SK-N-SH (cell line): ENCODE results near the gene SCN4B. TPM values are rescaled to one million over a fixed set of nuclear protein-coding genes. Genes with fewer than 3 reads are reported as not detected.

Source experiments
- CTCF ChIA-PET: fragments of 300-600, 350-600 bp; formaldehyde crosslinking; extraction: SDS; loops from one replicate; lab custom pipeline; 2021; lab: Yijun Ruan, JAX
- POLR2A ChIA-PET: fragments of 350-600 bp; sonication (Branson Sonifier 250); formaldehyde crosslinking; extraction: SDS; loops from one replicate; lab custom pipeline; 2020; ENCODE audit warnings: antibody characterized with exemption, inconsistent platforms; lab: Yijun Ruan, JAX
- DNase-seq: peaks from one replicate; pipeline ENCODE4 v3.0.0; 2012
- H2AFZ ChIP-seq: fragments of 200-600 bp; sonication (generic); 2 replicates; pipeline ENCODE4 v1.8.1; 2016; ENCODE audit warnings: antibody characterized with exemption, mild to moderate bottlenecking, low read depth
- H3F3A ChIP-seq: fragments of 200-600 bp; sonication (generic); replicated peaks from 2 replicates; pipeline ENCODE3; 2016; ENCODE audit warnings: antibody characterized with exemption, mild to moderate bottlenecking; ENCODE audit not compliant: insufficient read depth
- H3K27ac ChIP-seq, 2 experiments: fragments of 200-500 bp in 1 of 2; fragments of 200-600 bp in 1 of 2; sonication (Bioruptor generic) in 1 of 2; sonication (generic), shearing (Covaris generic) in 1 of 2; 2 replicates each; pipeline versions ENCODE4 v1.5.1 to v1.6.1; 2014 to 2016; ENCODE audit warnings: low read depth in 2 of 2, inconsistent platforms in 1 of 2, low read length in 1 of 2, mild to moderate bottlenecking in 1 of 2, mixed read lengths in 1 of 2
- H3K27me3 ChIP-seq: fragments of 200-600 bp; sonication (generic), shearing (Covaris generic); 2 replicates; pipeline ENCODE4 v1.6.1; 2016; ENCODE audit warnings: mixed run types; ENCODE audit not compliant: insufficient read depth
- H3K36me3 ChIP-seq, 2 experiments: fragments of 200-500 bp in 1 of 2; fragments of 200-600 bp in 1 of 2; sonication (Bioruptor generic) in 1 of 2; sonication (generic) in 1 of 2; replicated peaks in 1 of 2; 2 replicates each; pipeline versions ENCODE3 to v1.5.1; 2014 to 2016; ENCODE audit warnings: low read length in 1 of 2, mild to moderate bottlenecking in 1 of 2; ENCODE audit not compliant: insufficient read depth in 2 of 2, control insufficient read depth in 1 of 2
- H3K4me1 ChIP-seq, 2 experiments: fragments of 200-500 bp in 1 of 2; fragments of 200-600 bp in 1 of 2; sonication (Bioruptor generic) in 1 of 2; sonication (generic), shearing (Covaris generic) in 1 of 2; 2 replicates each; pipeline versions ENCODE4 v1.5.1 to v1.6.1; 2014 to 2016; ENCODE audit warnings: low read depth in 1 of 2, low read length in 1 of 2, mixed run types in 1 of 2; ENCODE audit not compliant: insufficient read depth in 2 of 2, control insufficient read depth in 1 of 2
- H3K4me2 ChIP-seq: fragments of 200-600 bp; sonication (generic), shearing (Covaris generic); 2 replicates; pipeline ENCODE4 v1.6.1; 2017; ENCODE audit warnings: mixed run types
- H3K4me3 ChIP-seq, 2 experiments: fragments of 200-500 bp in 1 of 2; fragments of 200-600 bp in 1 of 2; sonication (Bioruptor generic) in 1 of 2; sonication (generic), shearing (Covaris generic) in 1 of 2; 2 replicates each; pipeline versions ENCODE4 v1.5.1 to v1.8.1; 2014 to 2016; ENCODE audit warnings: low read depth in 2 of 2, inconsistent platforms in 1 of 2, low read length in 1 of 2, mild to moderate bottlenecking in 1 of 2, mixed read lengths in 1 of 2, moderate library complexity in 1 of 2
- H3K79me2 ChIP-seq: fragments of 200-600 bp; sonication (generic); 2 replicates; pipeline ENCODE4 v1.8.1; 2017; ENCODE audit warnings: mild to moderate bottlenecking; ENCODE audit not compliant: insufficient read depth
- H3K9ac ChIP-seq: fragments of 200-600 bp; sonication (generic); 2 replicates; pipeline ENCODE4 v1.6.1; 2017; ENCODE audit warnings: mixed run types
- H3K9me2 ChIP-seq: fragments of 200-600 bp; sonication (generic); 2 replicates; pipeline ENCODE4 v1.6.1; 2017; ENCODE audit warnings: mixed run types
- H3K9me3 ChIP-seq: fragments of 200-600 bp; sonication (generic); 2 replicates; pipeline ENCODE4 v1.6.1; 2017; ENCODE audit warnings: mixed run types, mild to moderate bottlenecking, moderate library complexity
- H4K20me1 ChIP-seq: fragments of 200-600 bp; sonication (generic); 2 replicates; pipeline ENCODE4 v1.6.1; 2017; ENCODE audit warnings: mild to moderate bottlenecking, mixed run types; ENCODE audit not compliant: insufficient read depth
- CTCF ChIP-seq: fragments of 200-600 bp; sonication (generic); IDR thresholded peaks from 2 replicates; pipeline ENCODE4 v1.6.1; 2017; ENCODE audit warnings: antibody characterized with exemption, mild to moderate bottlenecking, moderate library complexity
- EZH2phosphoT487 ChIP-seq: fragments of 200-600 bp; sonication (generic); IDR thresholded peaks from 2 replicates; pipeline ENCODE4 v1.6.1; 2017; ENCODE audit warnings: low read depth, mixed run types, mild to moderate bottlenecking, antibody characterized with exemption, moderate library complexity, borderline replicate concordance
- FOSL2 ChIP-seq: IDR thresholded peaks from 2 replicates; pipeline ENCODE4 v1.4.0; 2012; ENCODE audit warnings: low read depth, mild to moderate bottlenecking, moderate library complexity, borderline replicate concordance
- FOXM1 ChIP-seq: IDR thresholded peaks from 2 replicates; pipeline ENCODE4 v1.4.0; 2012; ENCODE audit warnings: low read depth, mild to moderate bottlenecking
- GATA2 ChIP-seq: sonication (generic); formaldehyde crosslinking; IDR thresholded peaks from 2 replicates; pipeline ENCODE4 v1.5.0; 2020; ENCODE audit warnings: mild to moderate bottlenecking, missing genetic modification reagents
- IRF3 ChIP-seq: fragments of 150-350 bp; IDR thresholded peaks from 2 replicates; pipeline ENCODE4 v1.6.1; 2016; ENCODE audit warnings: mild to moderate bottlenecking, low read depth, low read length
- SIN3A ChIP-seq: IDR thresholded peaks from 2 replicates; pipeline ENCODE4 v1.6.1; 2012; ENCODE audit warnings: low read depth, mild to moderate bottlenecking, low read length, moderate library complexity, borderline replicate concordance
- SMC3 ChIP-seq: IDR thresholded peaks from 2 replicates; pipeline ENCODE4 v1.6.1; 2012; ENCODE audit warnings: low read depth, low read length, improper control_type of control experiment
- USF1 ChIP-seq: IDR thresholded peaks from 2 replicates; pipeline ENCODE4 v1.4.0; 2012; ENCODE audit warnings: low read depth, borderline replicate concordance
- WGBS: methylation state at CpG from one replicate; pipeline ENCODE4 v1.1.6; 2017; ENCODE audit warnings: low lambda C conversion rate; 5-methylcytosine and 5-hydroxymethylcytosine counted together
- polyA plus RNA-seq, 3 experiments: library from polyadenylated mRNA; depleted of rRNA; stranded (reverse); fragments of >200 nt; gene quantifications; 2 replicates each; pipeline ENCODE4 v1.2.3, GENCODE V29; 2012
- TF ChIP-seq, protein P1 (sequence below): fragments of 150-350 bp; IDR thresholded peaks from 2 replicates; pipeline ENCODE4 v1.6.1; 2017; ENCODE audit warnings: antibody characterized with exemption, low read length, low read depth, borderline replicate concordance

SCN4B gene
- polyA plus RNA-seq, 1 of the 3 experiments (the other 2 are of a cell fraction): 1.2 TPM

DNA sequence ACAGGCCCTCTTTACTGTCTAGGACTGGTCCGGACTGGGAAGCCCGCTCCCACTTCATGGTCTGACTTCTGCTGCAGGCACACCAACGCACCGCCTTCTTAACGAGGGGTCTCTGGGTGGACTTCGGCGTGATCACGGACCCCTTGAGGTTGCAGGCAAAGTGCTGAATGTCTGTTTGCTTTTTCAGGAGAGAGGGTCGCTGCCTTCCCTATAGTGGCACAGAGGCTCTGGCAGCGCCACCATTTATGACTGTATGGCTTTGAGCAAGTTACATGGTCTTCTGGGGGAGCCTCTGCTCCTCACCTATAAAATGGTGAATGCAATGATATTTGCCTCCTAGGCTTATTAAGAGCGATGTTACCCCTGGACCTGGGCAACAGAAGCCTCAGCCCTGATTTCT lies 1.4 kb upstream of the SCN4B start:
- Histone ChIP-seq H3K4me3 (no peak overlapping the region), H3K9me2 (no peaks in the 10 kb centered on the region), H3K79me2 (no peaks in the 10 kb centered on the region), H3K36me3 (no peaks in the 10 kb centered on the region), H3K4me1 (peaks cover 0 to 16% of the 10 kb centered on the region in 2 experiments; a peak in 1 of 4 replicates)
- POLR2A ChIA-PET: no interaction called here
- CTCF ChIA-PET: interaction anchor here (3.7 kb wide), 1 partner anchor 11 kb away, joined by 25 read pairs; no protein-coding TSS in a partner anchor
- no peak for TF ChIP-seq IRF3
- no peak for TF ChIP-seq CTCF
- no peak for TF ChIP-seq EZH2phosphoT487
- no peak for TF ChIP-seq SIN3A
- no peak for TF ChIP-seq FOXM1
- no peak for TF ChIP-seq FOSL2
- no peak for TF ChIP-seq GATA2
- no peak for TF ChIP-seq SMC3
- TF ChIP-seq, all 33 proteins: peak for 0
- no peak overlapping the region for H3K27ac ChIP-seq
- H3K9me3 ChIP-seq: no peaks in the 10 kb centered on the region
- H3F3A ChIP-seq: no peaks in the 10 kb centered on the region
- WGBS: 92% methylated on average over 11 of the region's 11 CpGs
- H3K4me2 ChIP-seq: no peak overlapping the region
- H3K27me3 ChIP-seq: peaks cover 71% of the 10 kb centered on the region
- no peak overlapping the region for H3K9ac ChIP-seq
- no peak overlapping the region for H2AFZ ChIP-seq
- no peaks in the 10 kb centered on the region for H4K20me1 ChIP-seq
- no peak for DNase-seq

DNA sequence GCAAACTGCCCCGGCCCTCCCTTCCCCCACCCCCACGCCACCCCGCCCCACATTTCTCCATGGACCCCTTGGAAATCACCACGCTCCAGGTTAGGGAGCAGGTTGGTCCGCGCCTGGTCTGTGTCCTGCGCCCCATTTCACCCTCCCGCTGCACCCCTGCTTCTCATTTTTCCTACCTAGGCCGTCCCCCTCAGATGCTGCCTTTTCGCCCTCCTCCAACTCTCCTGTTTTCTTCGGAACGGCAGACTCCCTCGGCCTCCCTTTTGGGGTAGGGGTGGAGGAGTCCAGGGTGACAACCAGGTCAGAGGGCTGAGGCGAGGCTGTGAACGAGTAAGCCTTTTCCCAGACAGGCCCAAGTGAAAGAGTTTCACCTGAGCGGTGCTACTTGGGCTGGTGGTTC lies 893 bp upstream of the SCN4B start:
- no peaks in the 10 kb centered on the region for H3F3A ChIP-seq
- H3K27ac ChIP-seq: no peak overlapping the region
- no peaks in the 10 kb centered on the region for H4K20me1 ChIP-seq
- H3K36me3 ChIP-seq: no peaks in the 10 kb centered on the region
- CTCF ChIA-PET: interaction anchor here (1.0 to 2.1 kb wide), 3 partner anchors 9 to 18 kb away, joined by 3 to 26 read pairs (median 7); no protein-coding TSS in a partner anchor
- H3K9ac ChIP-seq: no peak overlapping the region
- TF ChIP-seq USF1: no peak
- TF ChIP-seq, protein P1, sequence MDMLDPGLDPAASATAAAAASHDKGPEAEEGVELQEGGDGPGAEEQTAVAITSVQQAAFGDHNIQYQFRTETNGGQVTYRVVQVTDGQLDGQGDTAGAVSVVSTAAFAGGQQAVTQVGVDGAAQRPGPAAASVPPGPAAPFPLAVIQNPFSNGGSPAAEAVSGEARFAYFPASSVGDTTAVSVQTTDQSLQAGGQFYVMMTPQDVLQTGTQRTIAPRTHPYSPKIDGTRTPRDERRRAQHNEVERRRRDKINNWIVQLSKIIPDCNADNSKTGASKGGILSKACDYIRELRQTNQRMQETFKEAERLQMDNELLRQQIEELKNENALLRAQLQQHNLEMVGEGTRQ: no peak
- peak overlapping the region; percentile 87 for H3K4me2 ChIP-seq
- H3K4me3 ChIP-seq: peak overlapping the region in 1 of 2 experiments; percentile 63; a peak in 2 of 4 replicates
- H3K79me2 ChIP-seq: no peaks in the 10 kb centered on the region
- H3K9me3 ChIP-seq: no peaks in the 10 kb centered on the region
- WGBS: 51% methylated on average over 16 of the region's 16 CpGs
- H3K9me2 ChIP-seq: no peaks in the 10 kb centered on the region
- peaks cover 67% of the 10 kb centered on the region for H3K27me3 ChIP-seq
- POLR2A ChIA-PET: interaction anchor here (0.6 kb wide), 1 partner anchor 10 kb away, joined by 3 read pairs; no protein-coding TSS in a partner anchor
- H3K4me1 ChIP-seq: peaks cover 0 to 16% of the 10 kb centered on the region in 2 experiments; a peak in 1 of 4 replicates
- H2AFZ ChIP-seq: no peak overlapping the region
- DNase-seq: no peak
